Panc1 (cell line): ENCODE results near the gene LUZP4. TPM values are rescaled to one million over a fixed set of nuclear protein-coding genes. Genes with fewer than 3 reads are reported as not detected.

ENCODE experiments used
- ATAC-seq: fragments of 200-7000 bp; cut with Tn5 transposase; 2 replicates; pipeline ENCODE4 v1.9.1; 2020; ENCODE audit warnings: mild to moderate bottlenecking, moderate library complexity
- BruUV-seq: library from RNA; stranded (reverse); fragments of 400-500 nt; replicated peaks from 2 replicates; lab custom pipeline; 2021; lab: Mats Ljungman, UMichigan
- CTCF ChIA-PET: fragments of 300-600 bp; sonication (Branson Sonifier 250); formaldehyde crosslinking; loops from one replicate; lab custom pipeline; 2022; ENCODE audit warnings: antibody characterized with exemption; lab: Charles Lee
- POLR2A ChIA-PET: fragments of 300-600 bp; sonication (Branson Sonifier 250); formaldehyde crosslinking; loops from one replicate; lab custom pipeline; 2022; ENCODE audit warnings: antibody characterized with exemption; lab: Charles Lee
- DNase-seq: peaks from one replicate; pipeline ENCODE4 v3.0.0-alpha.2; 2010; ENCODE audit warnings: low read depth, low spot score
- H3K27ac ChIP-seq: 2 replicates; pipeline ENCODE4 v1.5.1; 2011; ENCODE audit warnings: mild to moderate bottlenecking, low read length, inconsistent platforms
- H3K27me3 ChIP-seq: fragments of 200-500 bp; sonication (Bioruptor generic); 2 replicates; pipeline ENCODE4 v1.6.0; 2014; ENCODE audit warnings: low read length, inconsistent platforms; ENCODE audit not compliant: control insufficient read depth, insufficient read depth
- H3K36me3 ChIP-seq: fragments of 200-500 bp; sonication (Bioruptor generic); 2 replicates; pipeline ENCODE4 v1.5.1; 2014; ENCODE audit warnings: inconsistent platforms, mild to moderate bottlenecking, low read length, moderate library complexity; ENCODE audit not compliant: control insufficient read depth, insufficient read depth
- H3K4me1 ChIP-seq: 2 replicates; pipeline ENCODE4 v1.5.1; 2011; ENCODE audit warnings: inconsistent platforms, mild to moderate bottlenecking, low read length, moderate library complexity; ENCODE audit not compliant: control insufficient read depth, insufficient read depth
- H3K4me3 ChIP-seq, 2 experiments: 2 replicates each; pipeline ENCODE4 v1.5.1; 2011 to 2012; ENCODE audit warnings: low read depth in 2 of 2, low read length in 2 of 2, mild to moderate bottlenecking in 2 of 2, inconsistent platforms in 1 of 2, moderate library complexity in 1 of 2
- H3K9me3 ChIP-seq: fragments of 200-500 bp; sonication (Bioruptor generic); 2 replicates; pipeline ENCODE4 v1.5.1; 2014; ENCODE audit warnings: low read depth, mild to moderate bottlenecking, inconsistent platforms, low read length, moderate library complexity; ENCODE audit not compliant: control insufficient read depth, insufficient read depth
- POLR2AphosphoS5 ChIP-seq: IDR thresholded peaks from 2 replicates; pipeline ENCODE4 v1.6.1; 2012; ENCODE audit warnings: mild to moderate bottlenecking, low read depth, low read length, moderate library complexity
- REST ChIP-seq, 2 experiments: IDR thresholded peaks; 2 replicates each; pipeline ENCODE4 v1.6.1; 2011 to 2012; ENCODE audit warnings: low read depth in 2 of 2, control low read depth in 1 of 2, low read length in 1 of 2, mild to moderate bottlenecking in 1 of 2, moderate library complexity in 1 of 2; ENCODE audit not compliant: insufficient read depth in 1 of 2
- SIN3A ChIP-seq: IDR thresholded peaks from 2 replicates; pipeline ENCODE4 v1.6.1; 2012; ENCODE audit warnings: low read depth, mild to moderate bottlenecking, low read length, moderate library complexity, borderline replicate concordance; ENCODE audit not compliant: insufficient read depth
- TCF7L2 ChIP-seq: IDR thresholded peaks from 2 replicates; pipeline ENCODE4 v1.6.1; 2011; ENCODE audit warnings: mild to moderate bottlenecking, low read depth, low read length, inconsistent platforms
- in situ Hi-C: cut with HindIII; loops from 2 replicates; pipeline ENCODE4 v1.10.0; 2016; ENCODE audit warnings: low sequenced_read_pairs, low pct_unique_long_range_greater_than_20kb
- intact Hi-C: fragments of 100-400 bp; cut with micrococcal nuclease; formaldehyde crosslinking; loops from one replicate; pipeline ENCODE4 v1.10.0; 2022; ENCODE audit not compliant: unreplicated experiment
- total RNA-seq: library from RNA; stranded (reverse); gene quantifications from one replicate; pipeline ENCODE4 v1.2.1, GENCODE V29; 2021; ENCODE audit not compliant: unreplicated experiment
- TF ChIP-seq, protein P1 (sequence below): fragments of 450-650 bp; IDR thresholded peaks from 2 replicates; pipeline ENCODE4 v1.5.1; 2017; ENCODE audit warnings: mild to moderate bottlenecking

LUZP4 gene
- total RNA-seq, 1 experiment from 2014 or later: not detected

- H3K9me3 ChIP-seq: no peaks in the 10 kb centered on the region
- no peaks in the 10 kb centered on the region for H3K36me3 ChIP-seq
- H3K27ac ChIP-seq: no peak overlapping the region
- ChIA-PET CTCF (no interaction called here), POLR2A (no interaction called here)
- TF ChIP-seq REST (IDR thresholded peaks at IDR 0.05; ENCODE audit: insufficient read depth in 1 of 2, low read depth in 2 of 2, low read length in 1 of 2): no peak
- TF ChIP-seq SIN3A: no peak
- TF ChIP-seq POLR2AphosphoS5: no peak
- no peaks in the 10 kb centered on the region for H3K27me3 ChIP-seq
- ATAC-seq (no peak), DNase-seq (no peak)
- intact Hi-C loops: no loop called here
- no TSS peak for BruUV-seq
- H3K4me3 ChIP-seq: no peak overlapping the region
- in situ Hi-C loops: no loop called here
- no peaks in the 10 kb centered on the region for H3K4me1 ChIP-seq
Measured at GRCh38 chrX:115311139-115311538, 21.6 kb downstream of the LUZP4 start.

DNA sequence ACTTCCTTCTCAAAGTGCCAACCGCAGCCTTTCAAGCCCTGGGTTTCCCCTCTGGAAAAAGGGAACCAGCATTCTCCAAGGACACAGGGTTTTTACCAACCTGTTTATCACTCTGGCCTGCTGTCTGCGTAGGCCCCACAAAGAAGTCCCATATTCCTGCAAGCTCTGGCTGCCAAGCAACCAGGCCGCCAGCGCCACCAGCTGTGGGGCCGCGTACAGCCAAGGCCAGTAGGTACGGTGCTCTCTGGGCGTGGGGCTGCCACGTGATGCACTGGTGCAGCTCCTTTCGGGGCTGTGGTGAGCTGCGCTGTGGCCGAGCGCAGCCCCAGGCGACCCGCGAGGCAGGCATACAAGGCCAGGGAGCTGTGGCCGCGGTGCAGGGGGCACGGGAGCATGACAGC, 22.1 kb downstream of the LUZP4 start:
- Histone ChIP-seq H3K27ac (no peak overlapping the region), H3K4me3 (no peak overlapping the region), H3K4me1 (no peaks in the 10 kb centered on the region), H3K9me3 (no peaks in the 10 kb centered on the region), H3K27me3 (no peaks in the 10 kb centered on the region), H3K36me3 (no peaks in the 10 kb centered on the region)
- ATAC-seq (no peak), DNase-seq (no peak)
- POLR2A ChIA-PET: no interaction called here
- BruUV-seq: no TSS peak
- CTCF ChIA-PET: no interaction called here
- in situ Hi-C loops (no loop called here), intact Hi-C loops (no loop called here)
- TF ChIP-seq SIN3A (no peak), REST (IDR thresholded peaks at IDR 0.05; ENCODE audit: insufficient read depth in 1 of 2, low read depth in 2 of 2, low read length in 1 of 2) (no peak), POLR2AphosphoS5 (no peak), TCF7L2 (no peak)
- TF ChIP-seq, protein P1, sequence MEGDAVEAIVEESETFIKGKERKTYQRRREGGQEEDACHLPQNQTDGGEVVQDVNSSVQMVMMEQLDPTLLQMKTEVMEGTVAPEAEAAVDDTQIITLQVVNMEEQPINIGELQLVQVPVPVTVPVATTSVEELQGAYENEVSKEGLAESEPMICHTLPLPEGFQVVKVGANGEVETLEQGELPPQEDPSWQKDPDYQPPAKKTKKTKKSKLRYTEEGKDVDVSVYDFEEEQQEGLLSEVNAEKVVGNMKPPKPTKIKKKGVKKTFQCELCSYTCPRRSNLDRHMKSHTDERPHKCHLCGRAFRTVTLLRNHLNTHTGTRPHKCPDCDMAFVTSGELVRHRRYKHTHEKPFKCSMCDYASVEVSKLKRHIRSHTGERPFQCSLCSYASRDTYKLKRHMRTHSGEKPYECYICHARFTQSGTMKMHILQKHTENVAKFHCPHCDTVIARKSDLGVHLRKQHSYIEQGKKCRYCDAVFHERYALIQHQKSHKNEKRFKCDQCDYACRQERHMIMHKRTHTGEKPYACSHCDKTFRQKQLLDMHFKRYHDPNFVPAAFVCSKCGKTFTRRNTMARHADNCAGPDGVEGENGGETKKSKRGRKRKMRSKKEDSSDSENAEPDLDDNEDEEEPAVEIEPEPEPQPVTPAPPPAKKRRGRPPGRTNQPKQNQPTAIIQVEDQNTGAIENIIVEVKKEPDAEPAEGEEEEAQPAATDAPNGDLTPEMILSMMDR: no peak
